Glutamatergic neuron (in vitro differentiated cells): ENCODE results near the gene XRCC2. TPM values are rescaled to one million over a fixed set of nuclear protein-coding genes. Genes with fewer than 3 reads are reported as not detected.
A peak's percentile ranks its signal among the peaks of the same experiment; 100 is the strongest.
"Not testable (repeated sequence)": the region's sequence is repeated elsewhere in the genome, so short reads cannot be mapped to it uniquely, and the experiment has no call there.

Experiments used
- DNase-seq: peaks from one replicate; pipeline ENCODE4 v3.0.0; 2022
- H3K27ac Mint-ChIP-seq: one replicate; pipeline ENCODE4 v1.8.0; 2020; ENCODE audit warnings: mild to moderate bottlenecking, mixed read lengths, inconsistent platforms; ENCODE audit not compliant: unreplicated experiment
- H3K27me3 Mint-ChIP-seq: one replicate; pipeline ENCODE4 v1.8.0; 2020; ENCODE audit warnings: mild to moderate bottlenecking, moderate library complexity, mixed read lengths, inconsistent platforms; ENCODE audit not compliant: unreplicated experiment
- H3K36me3 Mint-ChIP-seq: one replicate; pipeline ENCODE4 v1.8.0; 2020; ENCODE audit warnings: mild to moderate bottlenecking, mixed read lengths, inconsistent platforms; ENCODE audit not compliant: unreplicated experiment
- H3K4me1 Mint-ChIP-seq: one replicate; pipeline ENCODE4 v1.8.0; 2020; ENCODE audit warnings: mild to moderate bottlenecking, low read depth, mixed read lengths, inconsistent platforms; ENCODE audit not compliant: unreplicated experiment
- H3K4me3 Mint-ChIP-seq: one replicate; pipeline ENCODE4 v1.8.0; 2020; ENCODE audit warnings: mild to moderate bottlenecking, mixed read lengths, inconsistent platforms; ENCODE audit not compliant: unreplicated experiment
- H3K9me3 Mint-ChIP-seq: one replicate; pipeline ENCODE4 v1.8.0; 2020; ENCODE audit warnings: mild to moderate bottlenecking, moderate library complexity, mixed read lengths, inconsistent platforms; ENCODE audit not compliant: unreplicated experiment
- total RNA-seq: library from RNA; stranded (reverse); fragmentation: NEBNext Ultra II Directional; extraction: Animal tissue kit (Norgen Biotek cat#: 25700); gene quantifications from one replicate; pipeline ENCODE4 v1.2.1, GENCODE V29; 2021; ENCODE audit not compliant: unreplicated experiment
- TF ChIP-seq, protein P1 (sequence below): fragments of 200-600 bp; sonication (generic); IDR thresholded peaks from one replicate; pipeline ENCODE4 v1.5.0; 2021; ENCODE audit not compliant: partially characterized antibody, unreplicated experiment

The XRCC2 gene
- total RNA-seq, 1 donor from 2014 or later = 3.0 TPM

DNA sequence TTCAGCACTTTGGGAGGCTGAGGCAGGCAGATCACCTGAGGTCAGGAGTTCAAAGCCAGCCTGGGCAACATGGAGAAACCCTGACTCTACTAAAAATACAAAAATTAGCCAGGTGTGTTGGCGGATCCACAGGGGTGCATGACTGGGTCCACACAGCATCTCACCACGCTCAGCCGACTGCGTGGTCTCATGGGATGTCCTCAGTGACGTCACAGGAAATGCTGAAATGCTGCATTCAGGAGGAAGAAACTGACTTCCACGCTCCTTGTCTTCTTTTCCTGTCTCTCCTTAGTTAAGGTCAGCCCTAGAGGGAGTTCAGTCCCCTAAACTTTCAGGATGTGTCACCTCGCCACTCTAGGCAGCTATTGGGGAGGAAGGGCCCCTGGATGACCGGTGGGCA, 42.9 kb downstream of the XRCC2 start:
- H3K4me1 Mint-ChIP-seq = no peaks in the 10 kb centered on the region
- no peak for DNase-seq
- peaks cover 1% of the 10 kb centered on the region for H3K9me3 Mint-ChIP-seq
- H3K27me3 Mint-ChIP-seq = no peaks in the 10 kb centered on the region
- H3K4me3 Mint-ChIP-seq = no peak overlapping the region
- no peak overlapping the region for H3K27ac Mint-ChIP-seq
- TF ChIP-seq, protein P1, sequence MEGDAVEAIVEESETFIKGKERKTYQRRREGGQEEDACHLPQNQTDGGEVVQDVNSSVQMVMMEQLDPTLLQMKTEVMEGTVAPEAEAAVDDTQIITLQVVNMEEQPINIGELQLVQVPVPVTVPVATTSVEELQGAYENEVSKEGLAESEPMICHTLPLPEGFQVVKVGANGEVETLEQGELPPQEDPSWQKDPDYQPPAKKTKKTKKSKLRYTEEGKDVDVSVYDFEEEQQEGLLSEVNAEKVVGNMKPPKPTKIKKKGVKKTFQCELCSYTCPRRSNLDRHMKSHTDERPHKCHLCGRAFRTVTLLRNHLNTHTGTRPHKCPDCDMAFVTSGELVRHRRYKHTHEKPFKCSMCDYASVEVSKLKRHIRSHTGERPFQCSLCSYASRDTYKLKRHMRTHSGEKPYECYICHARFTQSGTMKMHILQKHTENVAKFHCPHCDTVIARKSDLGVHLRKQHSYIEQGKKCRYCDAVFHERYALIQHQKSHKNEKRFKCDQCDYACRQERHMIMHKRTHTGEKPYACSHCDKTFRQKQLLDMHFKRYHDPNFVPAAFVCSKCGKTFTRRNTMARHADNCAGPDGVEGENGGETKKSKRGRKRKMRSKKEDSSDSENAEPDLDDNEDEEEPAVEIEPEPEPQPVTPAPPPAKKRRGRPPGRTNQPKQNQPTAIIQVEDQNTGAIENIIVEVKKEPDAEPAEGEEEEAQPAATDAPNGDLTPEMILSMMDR = no peak
- no peaks in the 10 kb centered on the region for H3K36me3 Mint-ChIP-seq

DNA sequence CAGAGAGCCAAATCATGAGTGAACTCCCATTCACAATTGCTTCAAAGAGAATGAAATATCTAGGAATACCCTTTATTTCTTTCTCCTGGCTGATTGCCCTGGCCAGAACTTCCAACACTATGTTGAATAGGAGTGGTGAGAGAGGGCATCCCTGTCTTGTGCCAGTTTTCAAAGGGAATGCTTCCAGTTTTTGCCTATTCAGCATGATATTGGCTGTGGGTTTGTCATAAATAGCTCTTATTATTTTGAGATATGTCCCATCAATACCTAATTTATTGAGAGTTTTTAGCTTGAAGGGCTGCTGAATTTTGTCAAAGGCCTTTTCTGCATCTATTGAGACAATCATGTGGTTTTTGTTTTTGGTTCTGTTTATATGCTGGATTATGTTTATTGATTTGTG, 47.2 kb downstream of the XRCC2 start:
- H3K9me3 Mint-ChIP-seq, H3K27ac Mint-ChIP-seq, H3K27me3 Mint-ChIP-seq, H3K4me1 Mint-ChIP-seq, H3K36me3 Mint-ChIP-seq, DNase-seq, H3K4me3 Mint-ChIP-seq: not testable (repeated sequence)

DNA sequence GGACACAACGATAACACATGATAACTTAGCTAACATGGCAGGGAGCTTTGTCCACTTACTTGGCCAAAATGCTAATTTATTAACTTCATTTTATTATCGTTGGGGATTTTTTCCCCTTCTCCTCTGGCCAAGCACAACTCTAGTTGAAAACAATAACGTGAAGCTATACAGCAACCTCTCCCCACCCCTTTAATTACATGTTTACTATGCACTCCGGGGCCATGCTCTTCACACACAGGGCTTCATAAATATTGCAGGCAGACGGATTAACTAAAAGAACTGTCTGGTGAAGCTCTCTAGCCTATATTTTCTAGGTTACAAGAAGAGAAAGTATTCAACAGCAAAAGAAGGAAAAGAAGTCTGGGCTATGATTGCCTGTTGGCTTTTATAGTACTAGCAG, 51.7 kb downstream of the XRCC2 start:
- H3K27me3 Mint-ChIP-seq = no peaks in the 10 kb centered on the region
- TF ChIP-seq, protein P1 = no peak
- H3K9me3 Mint-ChIP-seq = peaks cover 1% of the 10 kb centered on the region
- DNase-seq = no peak
- H3K27ac Mint-ChIP-seq = no peak overlapping the region
- no peaks in the 10 kb centered on the region for H3K4me1 Mint-ChIP-seq
- no peaks in the 10 kb centered on the region for H3K36me3 Mint-ChIP-seq
- no peak overlapping the region for H3K4me3 Mint-ChIP-seq

DNA sequence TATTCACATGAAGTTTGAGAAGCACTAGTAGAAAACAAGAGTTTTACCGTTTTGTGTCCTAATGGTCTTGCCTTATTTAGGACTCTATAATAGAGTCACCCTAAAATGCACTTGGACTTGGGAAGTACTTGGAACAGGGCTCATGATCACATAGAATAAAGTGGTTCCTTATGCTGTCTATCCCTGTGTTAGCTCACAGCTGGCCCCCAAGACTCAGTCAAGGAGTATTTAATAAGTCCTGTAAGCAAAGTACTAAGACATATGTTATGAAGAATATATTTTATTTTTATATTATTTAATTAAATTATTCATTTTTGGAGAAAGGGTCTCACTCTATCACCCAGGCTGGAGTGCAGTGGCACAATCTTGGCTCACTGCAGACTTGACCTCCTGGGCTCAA, 54.5 kb downstream of the XRCC2 start:
- H3K27me3 Mint-ChIP-seq = no peaks in the 10 kb centered on the region
- no peaks in the 10 kb centered on the region for H3K36me3 Mint-ChIP-seq
- no peak overlapping the region for H3K4me3 Mint-ChIP-seq
- no peak overlapping the region for H3K27ac Mint-ChIP-seq
- no peak for DNase-seq
- H3K9me3 Mint-ChIP-seq = no peaks in the 10 kb centered on the region
- peaks cover 7% of the 10 kb centered on the region for H3K4me1 Mint-ChIP-seq
- TF ChIP-seq, protein P1 = no peak

DNA sequence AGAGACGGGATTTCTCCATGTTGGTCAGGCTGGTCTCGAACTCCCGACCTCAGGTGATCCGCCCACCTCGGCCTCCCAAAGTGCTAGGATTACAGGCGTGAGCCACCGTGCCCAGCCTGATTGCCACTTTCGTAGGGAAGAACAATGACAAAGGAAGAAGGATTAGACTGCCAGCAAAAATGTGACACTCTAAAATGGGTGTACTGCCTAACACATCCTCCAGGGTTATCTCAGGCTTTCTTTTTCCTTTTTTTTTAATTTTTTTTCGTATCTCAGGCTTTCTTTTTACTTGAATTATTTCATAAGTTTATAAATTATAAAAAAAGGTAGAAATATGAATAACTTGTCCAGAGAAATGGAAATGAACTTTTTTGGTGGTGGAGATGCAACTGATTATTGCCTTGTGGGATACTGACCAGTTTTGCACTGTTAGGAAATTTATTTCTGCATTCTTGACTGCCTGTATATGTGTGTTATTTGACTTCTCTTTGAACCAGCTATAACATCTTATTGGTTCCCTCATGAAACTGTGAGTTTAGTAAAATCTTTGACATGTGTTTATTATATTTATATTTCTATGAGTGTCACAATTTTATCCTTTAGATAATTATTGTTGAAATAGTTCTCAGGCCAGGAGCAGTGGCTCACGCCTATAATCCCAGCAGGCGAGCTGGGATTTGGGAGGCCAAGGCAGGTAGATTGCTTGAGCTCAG, 56.8 kb downstream of the XRCC2 start:
- H3K4me1 Mint-ChIP-seq = peaks cover 16% of the 10 kb centered on the region
- no peaks in the 10 kb centered on the region for H3K36me3 Mint-ChIP-seq

More for the DNA sequence above, 56.8 kb downstream of the XRCC2 start:
- Mint-ChIP-seq H3K27me3 (no peaks in the 10 kb centered on the region), H3K9me3 (no peaks in the 10 kb centered on the region), H3K4me3 (no peak overlapping the region), H3K27ac (no peak overlapping the region)
- no peak for DNase-seq
- TF ChIP-seq, protein P1 = peak; percentile 52
